ENCODE measurements around the gene RAB29. TPM values are rescaled to one million over a fixed set of nuclear protein-coding genes. Genes with fewer than 3 reads are reported as not detected.

RAB29 gene
- total RNA-seq, 4 donors from 2014 or later: 8.4 to 13.8 (median 10.7) TPM

- H3K4me3 ChIP-seq: no peak overlapping the region
- H3K9me3 ChIP-seq: no peaks in the 10 kb centered on the region
- DNase-seq: no peak
- peak overlapping the region in 2 of 4 donors; percentile 35 to 39 for H3K27ac ChIP-seq
- in situ Hi-C loops (cut with MboI; ENCODE audit: low sequenced_read_pairs in 4 of 4) (no loop called here), intact Hi-C loops (cut with DNase I; ENCODE audit: low total_unique reads) (no loop called here)
- H3K4me1 ChIP-seq: peaks cover 26 to 31% of the 10 kb centered on the region in 2 donors
- ATAC-seq: no peak
- TF ChIP-seq CTCF (IDR thresholded peaks at IDR 0.05 in 4 of 5, conservative IDR thresholded peaks at IDR 0.05 in 1 of 5) (no peak), POLR2A (IDR thresholded peaks at IDR 0.05) (no peak)
- peaks cover 0 to 45% of the 10 kb centered on the region in 2 donors for H3K36me3 ChIP-seq
- H3K27me3 ChIP-seq: no peaks in the 10 kb centered on the region
Measured at GRCh38 chr1:205800981-205801703, 25.9 kb upstream of the RAB29 start.

GRCh38 chr1:205800427-205800826 is 25.1 kb upstream of the RAB29 start:
- Histone ChIP-seq H3K4me1 (peaks cover 20 to 24% of the 10 kb centered on the region in 2 donors), H3K27ac (no peak overlapping the region), H3K9me3 (no peaks in the 10 kb centered on the region), H3K27me3 (no peaks in the 10 kb centered on the region), H3K36me3 (peaks cover 0 to 52% of the 10 kb centered on the region in 2 donors), H3K4me3 (no peak overlapping the region)
- intact Hi-C loops (cut with DNase I; ENCODE audit: low total_unique reads): no loop called here
- DNase-seq: no peak
- no peak for ATAC-seq
- in situ Hi-C loops (cut with MboI; ENCODE audit: low sequenced_read_pairs in 4 of 4): no loop called here
- TF ChIP-seq CTCF (IDR thresholded peaks at IDR 0.05 in 4 of 5, conservative IDR thresholded peaks at IDR 0.05 in 1 of 5) (no peak), POLR2A (IDR thresholded peaks at IDR 0.05) (no peak)

- in situ Hi-C loops (cut with MboI; ENCODE audit: low sequenced_read_pairs in 4 of 4): loop anchor here (10.0 to 25.0 kb wide), 5 partner anchors 114 to 314 kb away; partner anchors contain the start of gene AVPR1B (in 1 of the 4)
Measured at GRCh38 chr1:205798577-205798976, 23.3 kb upstream of the RAB29 start.

GRCh38 chr1:205797168-205797567 is 21.9 kb upstream of the RAB29 start:
- Histone ChIP-seq H3K4me1 (peaks cover 10 to 13% of the 10 kb centered on the region in 2 donors), H3K9me3 (no peaks in the 10 kb centered on the region), H3K27me3 (no peaks in the 10 kb centered on the region), H3K4me3 (no peak overlapping the region), H3K27ac (no peak overlapping the region), H3K36me3 (peaks cover 0 to 78% of the 10 kb centered on the region in 2 donors)
- no peak for DNase-seq
- TF ChIP-seq POLR2A (IDR thresholded peaks at IDR 0.05): no peak
- in situ Hi-C loops (cut with MboI; ENCODE audit: low sequenced_read_pairs in 4 of 4): loop anchor here (10.0 to 25.0 kb wide), 5 partner anchors 115 to 315 kb away; partner anchors contain the start of gene AVPR1B (in 1 of the 4)
- no peak for ATAC-seq
- intact Hi-C loops (cut with DNase I; ENCODE audit: low total_unique reads): no loop called here

More at GRCh38 chr1:205798577-205798976, 23.3 kb upstream of the RAB29 start:
- Histone ChIP-seq H3K36me3 (peaks cover 0 to 71% of the 10 kb centered on the region in 2 donors), H3K27ac (no peak overlapping the region), H3K4me1 (peaks cover 11 to 13% of the 10 kb centered on the region in 2 donors), H3K4me3 (no peak overlapping the region), H3K27me3 (no peaks in the 10 kb centered on the region), H3K9me3 (no peaks in the 10 kb centered on the region)
- no peak for ATAC-seq
- no peak for TF ChIP-seq CTCF (IDR thresholded peaks at IDR 0.05 in 4 of 5, conservative IDR thresholded peaks at IDR 0.05 in 1 of 5)
- no peak for TF ChIP-seq POLR2A (IDR thresholded peaks at IDR 0.05)
- DNase-seq: no peak
- intact Hi-C loops (cut with DNase I; ENCODE audit: low total_unique reads): no loop called here

GRCh38 chr1:205794011-205794730 is 18.9 kb upstream of the RAB29 start:
- peaks cover 0 to 75% of the 10 kb centered on the region in 2 donors for H3K36me3 ChIP-seq
- no peak for ATAC-seq

More at GRCh38 chr1:205794011-205794730, 18.9 kb upstream of the RAB29 start:
- no peak overlapping the region for H3K27ac ChIP-seq
- H3K27me3 ChIP-seq: no peaks in the 10 kb centered on the region
- no peak overlapping the region for H3K4me3 ChIP-seq
- TF ChIP-seq POLR2A (IDR thresholded peaks at IDR 0.05) (no peak), CTCF (IDR thresholded peaks at IDR 0.05 in 4 of 5, conservative IDR thresholded peaks at IDR 0.05 in 1 of 5) (no peak)
- intact Hi-C loops (cut with DNase I; ENCODE audit: low total_unique reads): no loop called here
- DNase-seq: no peak
- in situ Hi-C loops (cut with MboI; ENCODE audit: low sequenced_read_pairs in 4 of 4): loop anchor here (5.0 to 25.0 kb wide), 8 partner anchors 113 to 318 kb away; partner anchors contain the start of gene AVPR1B (in 1 of the 4)
- no peaks in the 10 kb centered on the region for H3K4me1 ChIP-seq
- H3K9me3 ChIP-seq: no peaks in the 10 kb centered on the region

Measured in gastrocnemius medialis (tissue), 4 donors.